ENCODE measurements around the gene ZNF33A. TPM values are rescaled to one million over a fixed set of nuclear protein-coding genes. Genes with fewer than 3 reads are reported as not detected.

ZNF33A gene
- total and polyA plus RNA-seq, 10 of the 15 experiments (the other 5 are each of a cell fraction or from before 2014, with no cell fraction given), result 9.8 to 29.9 (median 18.3) TPM

DNA sequence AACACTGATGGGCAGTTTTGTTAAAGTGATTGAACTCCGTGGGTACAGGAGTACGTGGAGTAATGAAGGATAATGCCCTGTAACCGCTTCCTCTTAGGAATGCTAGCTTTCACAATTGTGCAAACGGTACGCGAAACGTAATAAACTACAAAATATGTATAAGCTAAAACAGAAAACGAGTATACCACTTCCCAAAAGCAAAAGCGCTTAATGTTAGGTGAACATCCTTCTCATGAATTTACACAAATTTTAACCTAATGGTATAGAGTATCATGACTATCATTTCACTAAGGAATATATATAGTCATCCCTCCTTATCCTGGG is 33.6 kb upstream of the ZNF33A start (continued):
- TF ChIP-seq, protein P1, sequence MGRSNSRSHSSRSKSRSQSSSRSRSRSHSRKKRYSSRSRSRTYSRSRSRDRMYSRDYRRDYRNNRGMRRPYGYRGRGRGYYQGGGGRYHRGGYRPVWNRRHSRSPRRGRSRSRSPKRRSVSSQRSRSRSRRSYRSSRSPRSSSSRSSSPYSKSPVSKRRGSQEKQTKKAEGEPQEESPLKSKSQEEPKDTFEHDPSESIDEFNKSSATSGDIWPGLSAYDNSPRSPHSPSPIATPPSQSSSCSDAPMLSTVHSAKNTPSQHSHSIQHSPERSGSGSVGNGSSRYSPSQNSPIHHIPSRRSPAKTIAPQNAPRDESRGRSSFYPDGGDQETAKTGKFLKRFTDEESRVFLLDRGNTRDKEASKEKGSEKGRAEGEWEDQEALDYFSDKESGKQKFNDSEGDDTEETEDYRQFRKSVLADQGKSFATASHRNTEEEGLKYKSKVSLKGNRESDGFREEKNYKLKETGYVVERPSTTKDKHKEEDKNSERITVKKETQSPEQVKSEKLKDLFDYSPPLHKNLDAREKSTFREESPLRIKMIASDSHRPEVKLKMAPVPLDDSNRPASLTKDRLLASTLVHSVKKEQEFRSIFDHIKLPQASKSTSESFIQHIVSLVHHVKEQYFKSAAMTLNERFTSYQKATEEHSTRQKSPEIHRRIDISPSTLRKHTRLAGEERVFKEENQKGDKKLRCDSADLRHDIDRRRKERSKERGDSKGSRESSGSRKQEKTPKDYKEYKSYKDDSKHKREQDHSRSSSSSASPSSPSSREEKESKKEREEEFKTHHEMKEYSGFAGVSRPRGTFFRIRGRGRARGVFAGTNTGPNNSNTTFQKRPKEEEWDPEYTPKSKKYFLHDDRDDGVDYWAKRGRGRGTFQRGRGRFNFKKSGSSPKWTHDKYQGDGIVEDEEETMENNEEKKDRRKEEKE (IDR thresholded peaks at IDR 0.05), result no peak
- no peak for TF ChIP-seq SMAD5 (IDR thresholded peaks at IDR 0.05; ENCODE audit: low read depth)
- no peak for TF ChIP-seq POLR2A (IDR thresholded peaks at IDR 0.05; ENCODE audit: low read depth, low read length)
- TF ChIP-seq YBX1 (IDR thresholded peaks at IDR 0.05), result no peak
- peak; percentile 9 for TF ChIP-seq CBX5 (IDR thresholded peaks at IDR 0.05; ENCODE audit: low read depth)
- TF ChIP-seq, protein P2, sequence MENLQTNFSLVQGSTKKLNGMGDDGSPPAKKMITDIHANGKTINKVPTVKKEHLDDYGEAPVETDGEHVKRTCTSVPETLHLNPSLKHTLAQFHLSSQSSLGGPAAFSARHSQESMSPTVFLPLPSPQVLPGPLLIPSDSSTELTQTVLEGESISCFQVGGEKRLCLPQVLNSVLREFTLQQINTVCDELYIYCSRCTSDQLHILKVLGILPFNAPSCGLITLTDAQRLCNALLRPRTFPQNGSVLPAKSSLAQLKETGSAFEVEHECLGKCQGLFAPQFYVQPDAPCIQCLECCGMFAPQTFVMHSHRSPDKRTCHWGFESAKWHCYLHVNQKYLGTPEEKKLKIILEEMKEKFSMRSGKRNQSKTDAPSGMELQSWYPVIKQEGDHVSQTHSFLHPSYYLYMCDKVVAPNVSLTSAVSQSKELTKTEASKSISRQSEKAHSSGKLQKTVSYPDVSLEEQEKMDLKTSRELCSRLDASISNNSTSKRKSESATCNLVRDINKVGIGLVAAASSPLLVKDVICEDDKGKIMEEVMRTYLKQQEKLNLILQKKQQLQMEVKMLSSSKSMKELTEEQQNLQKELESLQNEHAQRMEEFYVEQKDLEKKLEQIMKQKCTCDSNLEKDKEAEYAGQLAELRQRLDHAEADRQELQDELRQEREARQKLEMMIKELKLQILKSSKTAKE (IDR thresholded peaks at IDR 0.05; ENCODE audit: low read depth, poor library complexity, severe bottlenecking), result no peak
- no peak for TF ChIP-seq POLR2AphosphoS5 (IDR thresholded peaks at IDR 0.05; ENCODE audit: low read length)
- TF ChIP-seq IKZF1 (conservative IDR thresholded peaks at IDR 0.05), result no peak
- TF ChIP-seq MYC (IDR thresholded peaks at IDR 0.05; ENCODE audit: insufficient read depth, insufficient read length, insufficient replicate concordance, low read length, severe bottlenecking), result no peak
- TF ChIP-seq PAX5 (IDR thresholded peaks at IDR 0.05; ENCODE audit: borderline replicate concordance, low read depth, low read length), result no peak
- no peak for TF ChIP-seq RELA (IDR thresholded peaks at IDR 0.05; ENCODE audit: borderline replicate concordance, partially characterized antibody)
- TF ChIP-seq, protein P3, sequence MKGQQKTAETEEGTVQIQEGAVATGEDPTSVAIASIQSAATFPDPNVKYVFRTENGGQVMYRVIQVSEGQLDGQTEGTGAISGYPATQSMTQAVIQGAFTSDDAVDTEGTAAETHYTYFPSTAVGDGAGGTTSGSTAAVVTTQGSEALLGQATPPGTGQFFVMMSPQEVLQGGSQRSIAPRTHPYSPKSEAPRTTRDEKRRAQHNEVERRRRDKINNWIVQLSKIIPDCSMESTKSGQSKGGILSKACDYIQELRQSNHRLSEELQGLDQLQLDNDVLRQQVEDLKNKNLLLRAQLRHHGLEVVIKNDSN (IDR thresholded peaks at IDR 0.05; ENCODE audit: borderline replicate concordance, extremely low read length, insufficient read depth, low read depth, low read length), result no peak
- TF ChIP-seq DPF2 (IDR thresholded peaks at IDR 0.05), result no peak
- no peak for TF ChIP-seq LARP7 (IDR thresholded peaks at IDR 0.05)
- TF ChIP-seq CBFB (IDR thresholded peaks at IDR 0.05; ENCODE audit: low read depth), result no peak
